Stimulated activated CD8-positive, alpha-beta memory T cell treated with anti-CD3 and anti-CD28 coated beads, Interleukin-7, amount 100 ng/mL, for 48 hours (primary cell): Measurements from ENCODE around the gene ADRA2A.

ENCODE experiments used
- DNase-seq, 2 donors: peaks; one replicate each; pipeline ENCODE4 v3.0.0-alpha.2; 2020; ENCODE audit warnings: low read depth in 1 of 2; ENCODE audit errors: extremely low read depth in 1 of 2

Gene ADRA2A

GRCh38 chr10:111109501-111110242 lies 32.8 kb downstream of the ADRA2A start:
- DNase-seq: no peak

GRCh38 chr10:111110771-111111170 lies 33.9 kb downstream of the ADRA2A start:
- no peak for DNase-seq

- DNase-seq: no peak
These were observed 35.5 kb downstream of the ADRA2A start for GRCh38 chr10:111112333-111112732.

- DNase-seq: no peak
These were observed 36.6 kb downstream of the ADRA2A start for GRCh38 chr10:111113238-111113960.

GRCh38 chr10:111113961-111114757 lies 37.3 kb downstream of the ADRA2A start:
- no peak for DNase-seq

- DNase-seq: no peak
These were observed 38.1 kb downstream of the ADRA2A start for GRCh38 chr10:111114758-111115500.

GRCh38 chr10:111116211-111116610 lies 39.4 kb downstream of the ADRA2A start:
- no peak for DNase-seq

- no peak for DNase-seq
These were observed 40.1 kb downstream of the ADRA2A start for GRCh38 chr10:111116762-111117445.

GRCh38 chr10:111117528-111118277 lies 40.9 kb downstream of the ADRA2A start:
- no peak for DNase-seq

- DNase-seq: no peak
These were observed 41.9 kb downstream of the ADRA2A start for GRCh38 chr10:111118758-111119157.

GRCh38 chr10:111119637-111120036 lies 42.8 kb downstream of the ADRA2A start:
- no peak for DNase-seq

- DNase-seq: no peak
These were observed 45.3 kb downstream of the ADRA2A start for GRCh38 chr10:111122127-111122526.

- DNase-seq: no peak
These were observed 47.1 kb downstream of the ADRA2A start for GRCh38 chr10:111123883-111124282.

GRCh38 chr10:111125102-111125501 lies 48.3 kb downstream of the ADRA2A start:
- DNase-seq: no peak

- no peak for DNase-seq
These were observed 49.2 kb downstream of the ADRA2A start for GRCh38 chr10:111126077-111126476.

- no peak for DNase-seq
These were observed 50.4 kb downstream of the ADRA2A start for GRCh38 chr10:111127081-111127848.

- DNase-seq: no peak
These were observed 51.7 kb downstream of the ADRA2A start for GRCh38 chr10:111128331-111129180.

- no peak for DNase-seq
These were observed 52.5 kb downstream of the ADRA2A start for GRCh38 chr10:111129363-111129762.
